Ishikawa (cell line): ENCODE results near the gene UBA1.

Experiments
- EP300 ChIP-seq: IDR thresholded peaks from 2 replicates; pipeline ENCODE4 v1.6.1; 2012; ENCODE audit warnings: borderline replicate concordance
- TF ChIP-seq, protein P1 (sequence below): IDR thresholded peaks from 2 replicates; pipeline ENCODE4 v1.6.1; 2012; ENCODE audit warnings: low read depth, mild to moderate bottlenecking

DNA sequence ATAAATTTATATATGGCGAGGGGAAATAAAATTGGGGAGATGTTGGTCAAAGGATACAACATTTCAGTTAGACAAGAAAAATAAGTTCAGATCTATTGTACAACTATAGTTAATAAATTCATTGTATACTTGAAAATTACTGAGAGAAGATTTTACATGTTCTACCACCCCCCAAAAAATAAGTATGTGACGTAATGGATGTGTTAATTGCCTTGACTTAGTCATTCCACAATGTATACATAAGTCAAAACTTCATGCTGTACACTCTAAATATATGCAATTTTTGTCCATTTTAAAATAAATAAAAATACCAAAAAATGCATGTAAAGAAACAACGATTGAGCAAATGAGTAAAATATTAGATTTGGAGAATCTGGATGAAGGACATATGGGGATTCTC lies 41.0 kb downstream of the UBA1 start:
- TF ChIP-seq, protein P1, sequence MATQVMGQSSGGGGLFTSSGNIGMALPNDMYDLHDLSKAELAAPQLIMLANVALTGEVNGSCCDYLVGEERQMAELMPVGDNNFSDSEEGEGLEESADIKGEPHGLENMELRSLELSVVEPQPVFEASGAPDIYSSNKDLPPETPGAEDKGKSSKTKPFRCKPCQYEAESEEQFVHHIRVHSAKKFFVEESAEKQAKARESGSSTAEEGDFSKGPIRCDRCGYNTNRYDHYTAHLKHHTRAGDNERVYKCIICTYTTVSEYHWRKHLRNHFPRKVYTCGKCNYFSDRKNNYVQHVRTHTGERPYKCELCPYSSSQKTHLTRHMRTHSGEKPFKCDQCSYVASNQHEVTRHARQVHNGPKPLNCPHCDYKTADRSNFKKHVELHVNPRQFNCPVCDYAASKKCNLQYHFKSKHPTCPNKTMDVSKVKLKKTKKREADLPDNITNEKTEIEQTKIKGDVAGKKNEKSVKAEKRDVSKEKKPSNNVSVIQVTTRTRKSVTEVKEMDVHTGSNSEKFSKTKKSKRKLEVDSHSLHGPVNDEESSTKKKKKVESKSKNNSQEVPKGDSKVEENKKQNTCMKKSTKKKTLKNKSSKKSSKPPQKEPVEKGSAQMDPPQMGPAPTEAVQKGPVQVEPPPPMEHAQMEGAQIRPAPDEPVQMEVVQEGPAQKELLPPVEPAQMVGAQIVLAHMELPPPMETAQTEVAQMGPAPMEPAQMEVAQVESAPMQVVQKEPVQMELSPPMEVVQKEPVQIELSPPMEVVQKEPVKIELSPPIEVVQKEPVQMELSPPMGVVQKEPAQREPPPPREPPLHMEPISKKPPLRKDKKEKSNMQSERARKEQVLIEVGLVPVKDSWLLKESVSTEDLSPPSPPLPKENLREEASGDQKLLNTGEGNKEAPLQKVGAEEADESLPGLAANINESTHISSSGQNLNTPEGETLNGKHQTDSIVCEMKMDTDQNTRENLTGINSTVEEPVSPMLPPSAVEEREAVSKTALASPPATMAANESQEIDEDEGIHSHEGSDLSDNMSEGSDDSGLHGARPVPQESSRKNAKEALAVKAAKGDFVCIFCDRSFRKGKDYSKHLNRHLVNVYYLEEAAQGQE: no peak
- no peak for TF ChIP-seq EP300
